ENCODE measurements around the gene NAGPA. TPM values are rescaled to one million over a fixed set of nuclear protein-coding genes. Genes with fewer than 3 reads are reported as not detected.

Gene NAGPA
- total and polyA plus RNA-seq, 8 donors = 7.7 to 21.0 (median 9.2) TPM

DNA sequence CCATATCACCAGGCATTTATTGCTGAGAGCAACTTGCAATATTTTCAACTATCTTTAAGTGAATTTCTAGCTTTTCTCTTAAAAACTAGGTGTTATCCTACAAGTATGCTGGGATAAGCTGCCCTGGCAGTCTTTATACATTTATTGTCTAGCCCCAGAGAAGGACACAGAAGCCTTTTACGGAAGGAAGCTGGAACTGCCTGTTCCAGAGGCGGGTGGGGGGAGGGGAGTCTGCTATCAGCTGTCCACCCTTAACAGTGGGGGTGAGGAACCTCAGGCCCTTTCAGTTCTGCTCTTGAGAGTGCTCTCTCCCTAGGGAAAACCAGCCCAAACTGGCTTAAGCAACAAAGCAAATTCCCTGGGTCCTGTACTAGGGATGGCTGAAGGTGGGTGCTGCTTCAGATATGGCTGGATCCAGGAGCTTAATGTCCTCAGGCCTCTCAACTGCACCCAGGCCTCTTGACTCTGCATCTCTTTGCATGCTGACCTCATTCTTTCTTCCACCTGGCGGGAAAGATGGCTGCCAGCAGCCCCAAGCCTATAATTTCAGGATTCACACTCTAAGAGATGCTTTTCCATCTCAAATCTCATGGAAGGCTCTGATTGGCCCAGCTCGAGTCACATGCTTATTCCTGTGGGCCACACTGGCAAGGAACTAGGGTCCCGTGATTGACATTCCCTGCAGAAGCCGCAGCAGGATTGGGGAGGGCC, 16.6 kb downstream of the NAGPA start:
- H3K4me3 ChIP-seq = no peak overlapping the region
- no peaks in the 10 kb centered on the region for H3K4me1 ChIP-seq
- TF ChIP-seq, protein P1, sequence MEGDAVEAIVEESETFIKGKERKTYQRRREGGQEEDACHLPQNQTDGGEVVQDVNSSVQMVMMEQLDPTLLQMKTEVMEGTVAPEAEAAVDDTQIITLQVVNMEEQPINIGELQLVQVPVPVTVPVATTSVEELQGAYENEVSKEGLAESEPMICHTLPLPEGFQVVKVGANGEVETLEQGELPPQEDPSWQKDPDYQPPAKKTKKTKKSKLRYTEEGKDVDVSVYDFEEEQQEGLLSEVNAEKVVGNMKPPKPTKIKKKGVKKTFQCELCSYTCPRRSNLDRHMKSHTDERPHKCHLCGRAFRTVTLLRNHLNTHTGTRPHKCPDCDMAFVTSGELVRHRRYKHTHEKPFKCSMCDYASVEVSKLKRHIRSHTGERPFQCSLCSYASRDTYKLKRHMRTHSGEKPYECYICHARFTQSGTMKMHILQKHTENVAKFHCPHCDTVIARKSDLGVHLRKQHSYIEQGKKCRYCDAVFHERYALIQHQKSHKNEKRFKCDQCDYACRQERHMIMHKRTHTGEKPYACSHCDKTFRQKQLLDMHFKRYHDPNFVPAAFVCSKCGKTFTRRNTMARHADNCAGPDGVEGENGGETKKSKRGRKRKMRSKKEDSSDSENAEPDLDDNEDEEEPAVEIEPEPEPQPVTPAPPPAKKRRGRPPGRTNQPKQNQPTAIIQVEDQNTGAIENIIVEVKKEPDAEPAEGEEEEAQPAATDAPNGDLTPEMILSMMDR (IDR thresholded peaks at IDR 0.05) = no peak
- ATAC-seq (no peak), DNase-seq (no peak)
- H3K36me3 ChIP-seq = no peaks in the 10 kb centered on the region
- H3K9me3 ChIP-seq = no peaks in the 10 kb centered on the region
- peaks cover 0 to 5% of the 10 kb centered on the region in 2 donors for H3K27me3 ChIP-seq
- no peak overlapping the region for H3K27ac ChIP-seq
- intact Hi-C loops (cut with DNase I) = no loop called here

DNA sequence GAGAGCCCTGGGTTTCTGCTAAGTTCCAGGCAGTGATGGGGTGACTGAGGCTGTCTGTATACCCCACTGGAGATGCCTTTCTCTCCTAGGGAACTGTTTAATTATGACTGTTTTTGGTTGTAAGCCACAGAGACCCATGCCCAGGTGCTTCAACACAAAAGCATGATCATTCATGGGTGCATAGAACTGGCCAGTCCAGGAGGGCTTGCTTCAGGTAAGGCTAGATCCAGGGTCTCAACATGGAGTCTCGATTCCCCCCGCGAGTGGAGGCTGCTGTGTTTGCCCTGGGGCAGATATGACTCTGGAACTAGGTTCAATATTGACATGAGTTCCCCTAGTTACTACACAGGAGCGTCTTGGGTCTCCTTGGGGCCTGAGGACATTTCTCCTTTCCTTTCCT, 17.8 kb downstream of the NAGPA start:
- DNase-seq (no peak), ATAC-seq (no peak)
- peaks cover 0 to 16% of the 10 kb centered on the region in 2 donors for H3K27me3 ChIP-seq
- H3K4me1 ChIP-seq = no peaks in the 10 kb centered on the region
- no peaks in the 10 kb centered on the region for H3K36me3 ChIP-seq
- H3K9me3 ChIP-seq = no peaks in the 10 kb centered on the region
- intact Hi-C loops (cut with DNase I) = no loop called here
- H3K4me3 ChIP-seq = no peak overlapping the region
- H3K27ac ChIP-seq = no peak overlapping the region
- TF ChIP-seq, protein P1 (IDR thresholded peaks at IDR 0.05) = no peak

DNA sequence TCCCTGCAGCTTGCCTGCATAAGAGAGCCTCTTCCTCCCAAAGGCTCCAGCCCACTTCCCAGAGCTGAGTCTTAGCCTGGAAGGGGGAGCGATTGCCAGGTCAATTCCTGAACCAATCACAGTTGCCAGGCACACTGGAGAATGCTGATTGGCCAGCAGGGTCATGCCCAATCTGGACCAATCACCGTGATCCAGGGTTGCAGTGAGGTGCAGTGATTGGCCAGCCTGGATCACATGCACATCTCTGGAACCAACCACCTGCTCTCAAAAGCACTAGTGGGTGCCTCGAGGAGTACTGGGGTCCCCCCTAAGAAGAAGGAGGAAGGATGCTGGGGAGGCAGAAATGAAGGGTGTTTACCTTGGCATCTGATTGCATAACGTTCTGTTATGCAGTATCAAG, 18.4 kb downstream of the NAGPA start:
- no peaks in the 10 kb centered on the region for H3K36me3 ChIP-seq
- no peak overlapping the region for H3K4me3 ChIP-seq
- H3K9me3 ChIP-seq = no peaks in the 10 kb centered on the region
- no peaks in the 10 kb centered on the region for H3K4me1 ChIP-seq
- H3K27me3 ChIP-seq = peaks cover 0 to 22% of the 10 kb centered on the region in 2 donors
- ATAC-seq (no peak), DNase-seq (no peak)
- intact Hi-C loops (cut with DNase I) = no loop called here
- H3K27ac ChIP-seq = no peak overlapping the region
- TF ChIP-seq, protein P1 (IDR thresholded peaks at IDR 0.05) = no peak

DNA sequence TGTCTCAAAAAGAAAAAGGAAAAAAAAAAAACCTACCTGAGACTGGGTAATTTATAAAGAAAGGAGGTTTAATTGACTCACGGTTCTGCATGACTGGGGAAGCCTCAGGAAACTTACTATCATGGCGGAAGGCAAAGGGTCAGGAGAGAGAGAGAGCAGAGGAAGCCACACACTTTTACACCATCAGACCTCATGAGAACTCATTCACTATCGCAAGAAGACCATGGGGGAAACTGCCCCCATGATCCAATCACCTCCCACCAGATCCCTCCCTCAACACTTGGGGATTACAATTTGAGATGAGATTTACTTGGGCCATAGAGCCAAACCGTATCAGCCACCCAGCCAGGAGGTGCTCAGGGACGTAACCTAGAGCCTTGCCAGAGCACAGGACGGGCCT, 20.8 kb downstream of the NAGPA start:
- intact Hi-C loops (cut with DNase I) = no loop called here
- Histone ChIP-seq H3K27me3 (peaks cover 0 to 26% of the 10 kb centered on the region in 2 donors), H3K4me3 (no peak overlapping the region), H3K27ac (no peak overlapping the region), H3K9me3 (no peaks in the 10 kb centered on the region), H3K36me3 (no peaks in the 10 kb centered on the region), H3K4me1 (no peaks in the 10 kb centered on the region)
- DNase-seq (peak in 1 of 4 donors; percentile 24), ATAC-seq (no peak)
- TF ChIP-seq, protein P1 (IDR thresholded peaks at IDR 0.05) = no peak

DNA sequence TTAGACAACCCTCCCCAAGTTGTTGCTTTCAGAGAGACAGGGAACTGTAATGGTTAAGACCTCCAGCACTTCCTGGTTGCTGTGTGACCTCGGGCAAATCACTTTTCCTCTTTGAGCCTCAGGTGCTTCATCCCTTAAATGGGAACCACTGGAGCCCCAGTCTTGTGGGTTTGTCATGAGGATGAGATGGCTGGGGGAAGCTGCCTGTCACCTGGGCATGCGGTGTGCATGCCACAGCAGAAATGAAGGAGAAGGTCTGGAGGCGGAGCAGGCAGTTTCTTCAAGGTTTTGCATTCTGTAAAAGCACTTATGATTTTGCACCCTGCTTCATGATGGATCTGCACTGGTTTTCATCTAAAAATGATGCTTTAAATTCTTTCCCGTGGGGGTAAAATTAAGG, 22.1 kb downstream of the NAGPA start:
- no peaks in the 10 kb centered on the region for H3K36me3 ChIP-seq
- H3K27me3 ChIP-seq = peaks cover 0 to 26% of the 10 kb centered on the region in 2 donors
- H3K4me3 ChIP-seq = no peak overlapping the region
- intact Hi-C loops (cut with DNase I) = no loop called here
- H3K9me3 ChIP-seq = no peaks in the 10 kb centered on the region
- H3K27ac ChIP-seq = no peak overlapping the region
- H3K4me1 ChIP-seq = no peaks in the 10 kb centered on the region
- TF ChIP-seq, protein P1 (IDR thresholded peaks at IDR 0.05) = no peak
- ATAC-seq = no peak
- no peak for DNase-seq
